Small intestine (tissue), 7 donors: ENCODE results near the gene PIGZ. TPM values are rescaled to one million over a fixed set of nuclear protein-coding genes. Genes with fewer than 3 reads are reported as not detected.

ENCODE experiments used
- DNase-seq, 2 donors: peaks; one replicate each; pipeline versions ENCODE4 v3.0.0 to v3.0.0-alpha.2; 2013
- FAIRE-seq: peaks from 2 replicates; lab custom pipeline; 2012; peaks lifted over from hg19 to GRCh38; lab: Jason Lieb, UNC
- H3K27ac ChIP-seq, 3 donors: one replicate each; pipeline ENCODE4 v1.5.1; 2013; ENCODE audit warnings: low read length in 2 of 3, mild to moderate bottlenecking in 2 of 3, control low read depth in 1 of 3, inconsistent platforms in 1 of 3, low read depth in 1 of 3, moderate library complexity in 1 of 3
- H3K27me3 ChIP-seq, 3 donors: one replicate each; pipeline ENCODE4 v1.6.1; 2013; ENCODE audit warnings: low read length in 3 of 3, inconsistent platforms in 1 of 3; ENCODE audit not compliant: control insufficient read depth in 3 of 3, insufficient read depth in 3 of 3
- H3K36me3 ChIP-seq, 3 donors: one replicate each; pipeline ENCODE4 v1.6.1; 2013; ENCODE audit warnings: low read length in 3 of 3, inconsistent platforms in 1 of 3, low read depth in 1 of 3, mild to moderate bottlenecking in 1 of 3, moderate library complexity in 1 of 3; ENCODE audit not compliant: control insufficient read depth in 3 of 3, insufficient read depth in 2 of 3
- H3K4me1 ChIP-seq, 3 donors: one replicate each; pipeline ENCODE4 v1.6.1; 2013; ENCODE audit warnings: low read length in 2 of 3, inconsistent platforms in 1 of 3, low read depth in 1 of 3, mild to moderate bottlenecking in 1 of 3, moderate library complexity in 1 of 3; ENCODE audit not compliant: control insufficient read depth in 3 of 3, insufficient read depth in 2 of 3
- H3K4me3 ChIP-seq, 3 donors: one replicate each; pipeline ENCODE4 v1.5.1; 2013; ENCODE audit warnings: low read length in 3 of 3, control low read depth in 1 of 3, inconsistent platforms in 1 of 3, low read depth in 1 of 3, mild to moderate bottlenecking in 1 of 3, moderate library complexity in 1 of 3
- H3K9me3 ChIP-seq, 2 donors: one replicate each; pipeline ENCODE4 v1.6.1; 2013; ENCODE audit warnings: low read depth in 1 of 2, low read length in 1 of 2; ENCODE audit not compliant: control insufficient read depth in 2 of 2, insufficient read depth in 1 of 2
- WGBS, 3 donors: extraction: QIAGEN DNeasy Blood & Tissue Kit; methylation state at CpG; one replicate each; pipeline ENCODE4 v1.1.7; 2013; 5-methylcytosine and 5-hydroxymethylcytosine counted together
- polyA plus RNA-seq, 4 donors: library from polyadenylated mRNA; stranded (reverse) in 3 of 4; unstranded in 1 of 4; fragments of 200-250 nt in 3 of 4; fragments of 120-200 nt in 1 of 4; gene quantifications; one replicate each; pipeline versions ENCODE4 v1.2.1 to v1.2.3, GENCODE V29; 2013
- donor health status: healthy with polysubstance abuse.
- donor health status: control.
- donor health status: control.
- donor health status: Bipolar disorder and iron deficiency.
- donor health status: healthy.

Gene PIGZ
- polyA plus RNA-seq, 4 donors, result 1.1 to 78.4 (median 2.9) TPM

- Histone ChIP-seq H3K4me3 (no peak overlapping the region), H3K27me3 (no peaks in the 10 kb centered on the region), H3K9me3 (peaks cover 0 to 18% of the 10 kb centered on the region in 2 donors), H3K36me3 (no peaks in the 10 kb centered on the region), H3K4me1 (peaks cover 0 to 48% (median 2%) of the 10 kb centered on the region in 3 donors), H3K27ac (no peak overlapping the region)
- FAIRE-seq, result no peak
- WGBS, 3 donors, result 58 to 66% (median 62%) methylated on average over 1 of the region's 1 CpG
- DNase-seq, result no peak
These were observed 14.6 kb upstream of the PIGZ start for GRCh38 chr3:196983186-196983585.

- DNase-seq (no peak), FAIRE-seq (no peak)
- WGBS, 3 donors, result 83 to 90% (median 88%) methylated on average over 13 of the region's 13 CpGs
These were observed 13.0 kb upstream of the PIGZ start for GRCh38 chr3:196981657-196982056.

GRCh38 chr3:196979545-196979944 lies 10.9 kb upstream of the PIGZ start:
- H3K9me3 ChIP-seq, result peaks cover 0 to 18% of the 10 kb centered on the region in 2 donors
- 80 to 81% (median 81%) methylated on average over 10 of the region's 10 CpGs for WGBS, 3 donors
- H3K27me3 ChIP-seq, result no peaks in the 10 kb centered on the region
- peaks cover 0 to 28% (median 0%) of the 10 kb centered on the region in 3 donors for H3K4me1 ChIP-seq
- no peak overlapping the region for H3K4me3 ChIP-seq
- peak overlapping the region in 1 of 3 donors; percentile 66 for H3K27ac ChIP-seq
- peaks cover 0 to 7% (median 0%) of the 10 kb centered on the region in 3 donors for H3K36me3 ChIP-seq
- FAIRE-seq, result no peak
- DNase-seq, result peak in 1 of 2 donors; percentile 83

More at GRCh38 chr3:196981657-196982056, 13.0 kb upstream of the PIGZ start:
- H3K36me3 ChIP-seq, result peaks cover 0 to 6% (median 0%) of the 10 kb centered on the region in 3 donors
- peaks cover 0 to 18% of the 10 kb centered on the region in 2 donors for H3K9me3 ChIP-seq
- no peak overlapping the region for H3K4me3 ChIP-seq
- H3K4me1 ChIP-seq, result peaks cover 0 to 36% (median 0%) of the 10 kb centered on the region in 3 donors
- no peaks in the 10 kb centered on the region for H3K27me3 ChIP-seq
- H3K27ac ChIP-seq, result no peak overlapping the region

GRCh38 chr3:196976941-196977340 lies 8.3 kb upstream of the PIGZ start:
- peaks cover 0 to 25% (median 0%) of the 10 kb centered on the region in 3 donors for H3K4me1 ChIP-seq
- no peak overlapping the region for H3K27ac ChIP-seq
- H3K4me3 ChIP-seq, result no peak overlapping the region
- H3K36me3 ChIP-seq, result peaks cover 0 to 7% (median 0%) of the 10 kb centered on the region in 3 donors
- peaks cover 0 to 9% of the 10 kb centered on the region in 2 donors for H3K9me3 ChIP-seq
- no peaks in the 10 kb centered on the region for H3K27me3 ChIP-seq
- FAIRE-seq (no peak), DNase-seq (no peak)
- 77 to 87% (median 83%) methylated on average over 11 of the region's 11 CpGs for WGBS, 3 donors

- peaks cover 0 to 7% (median 0%) of the 10 kb centered on the region in 3 donors for H3K36me3 ChIP-seq
- no peak overlapping the region for H3K4me3 ChIP-seq
- H3K4me1 ChIP-seq, result peaks cover 0 to 30% (median 0%) of the 10 kb centered on the region in 3 donors
- H3K9me3 ChIP-seq, result peaks cover 0 to 15% of the 10 kb centered on the region in 2 donors
- FAIRE-seq (no peak), DNase-seq (no peak)
- no peaks in the 10 kb centered on the region for H3K27me3 ChIP-seq
- WGBS, 3 donors, result 78 to 83% (median 80%) methylated on average over 4 of the region's 4 CpGs
- peak overlapping the region in 1 of 3 donors; percentile 66 for H3K27ac ChIP-seq
These were observed 6.7 kb upstream of the PIGZ start for GRCh38 chr3:196975349-196975748.

- 78 to 84% (median 83%) methylated on average over 5 of the region's 5 CpGs for WGBS, 3 donors
These were observed 6.0 kb upstream of the PIGZ start for GRCh38 chr3:196974661-196975060.

GRCh38 chr3:196971094-196971698 lies 2.6 kb upstream of the PIGZ start:
- Histone ChIP-seq H3K36me3 (peaks cover 0 to 19% (median 0%) of the 10 kb centered on the region in 3 donors), H3K9me3 (peaks cover 0 to 31% of the 10 kb centered on the region in 2 donors), H3K4me3 (no peak overlapping the region), H3K4me1 (peaks cover 0 to 32% (median 0%) of the 10 kb centered on the region in 3 donors), H3K27me3 (peaks cover 0 to 17% (median 0%) of the 10 kb centered on the region in 3 donors), H3K27ac (no peak overlapping the region)
- 69 to 80% (median 74%) methylated on average over 7 of the region's 7 CpGs for WGBS, 3 donors
- DNase-seq (peak in 1 of 2 donors; percentile 25), FAIRE-seq (no peak)

More at GRCh38 chr3:196974661-196975060, 6.0 kb upstream of the PIGZ start:
- Histone ChIP-seq H3K27me3 (no peaks in the 10 kb centered on the region), H3K36me3 (peaks cover 0 to 7% (median 0%) of the 10 kb centered on the region in 3 donors), H3K27ac (no peak overlapping the region), H3K4me3 (no peak overlapping the region), H3K9me3 (peaks cover 0 to 12% of the 10 kb centered on the region in 2 donors), H3K4me1 (peaks cover 0 to 29% (median 0%) of the 10 kb centered on the region in 3 donors)
- FAIRE-seq (no peak), DNase-seq (no peak)

GRCh38 chr3:196970547-196971093 lies 2.0 kb upstream of the PIGZ start:
- DNase-seq (no peak), FAIRE-seq (no peak)
- Histone ChIP-seq H3K4me3 (no peak overlapping the region), H3K4me1 (peaks cover 0 to 27% (median 0%) of the 10 kb centered on the region in 3 donors), H3K36me3 (peaks cover 0 to 24% (median 0%) of the 10 kb centered on the region in 3 donors), H3K9me3 (peaks cover 0 to 36% of the 10 kb centered on the region in 2 donors), H3K27me3 (peaks cover 0 to 17% (median 0%) of the 10 kb centered on the region in 3 donors), H3K27ac (no peak overlapping the region)
- 79 to 86% (median 83%) methylated on average over 15 of the region's 15 CpGs for WGBS, 3 donors
